Peyer's patch (tissue), 4 donors: ENCODE data around the gene USF1.

Experiments used
- POLR2A ChIP-seq, 2 donors: fragments of 450-650 bp; IDR thresholded peaks; one replicate each; pipeline ENCODE4 v1.5.1; 2017; ENCODE audit warnings: antibody characterized with exemption in 2 of 2, mild to moderate bottlenecking in 2 of 2, moderate library complexity in 2 of 2
- TF ChIP-seq, protein P1 (sequence below), 6 experiments: fragments of 450-650 bp in 4 of 6; fragments of 200-600 bp in 2 of 6; sonication (generic) in 1 of 6; IDR thresholded peaks; one replicate each; pipeline ENCODE4 v1.5.1; 2017 to 2019; ENCODE audit warnings: antibody characterized with exemption in 6 of 6, mild to moderate bottlenecking in 3 of 6, moderate library complexity in 1 of 6

DNA sequence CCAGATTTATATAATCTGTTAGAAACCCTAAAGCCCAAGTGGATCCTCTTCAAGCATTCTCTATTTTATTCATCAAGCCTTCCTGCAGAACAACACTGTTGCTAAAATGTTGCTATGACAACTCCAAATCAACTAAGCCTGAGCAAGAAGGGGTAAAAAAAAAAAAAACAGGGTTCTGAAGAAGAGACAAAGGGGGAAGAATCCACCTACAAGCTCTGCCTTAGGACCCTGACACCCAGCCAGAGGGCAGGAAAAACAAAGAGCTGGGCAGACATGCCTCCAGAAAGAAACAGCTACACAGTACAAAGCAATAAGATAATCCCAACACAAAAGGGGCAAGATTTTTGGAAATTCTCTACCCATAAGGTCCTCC is 1.3 kb downstream of the USF1 start:
- TF ChIP-seq POLR2A (IDR thresholded peaks at IDR 0.05), result no peak
- TF ChIP-seq, protein P1, sequence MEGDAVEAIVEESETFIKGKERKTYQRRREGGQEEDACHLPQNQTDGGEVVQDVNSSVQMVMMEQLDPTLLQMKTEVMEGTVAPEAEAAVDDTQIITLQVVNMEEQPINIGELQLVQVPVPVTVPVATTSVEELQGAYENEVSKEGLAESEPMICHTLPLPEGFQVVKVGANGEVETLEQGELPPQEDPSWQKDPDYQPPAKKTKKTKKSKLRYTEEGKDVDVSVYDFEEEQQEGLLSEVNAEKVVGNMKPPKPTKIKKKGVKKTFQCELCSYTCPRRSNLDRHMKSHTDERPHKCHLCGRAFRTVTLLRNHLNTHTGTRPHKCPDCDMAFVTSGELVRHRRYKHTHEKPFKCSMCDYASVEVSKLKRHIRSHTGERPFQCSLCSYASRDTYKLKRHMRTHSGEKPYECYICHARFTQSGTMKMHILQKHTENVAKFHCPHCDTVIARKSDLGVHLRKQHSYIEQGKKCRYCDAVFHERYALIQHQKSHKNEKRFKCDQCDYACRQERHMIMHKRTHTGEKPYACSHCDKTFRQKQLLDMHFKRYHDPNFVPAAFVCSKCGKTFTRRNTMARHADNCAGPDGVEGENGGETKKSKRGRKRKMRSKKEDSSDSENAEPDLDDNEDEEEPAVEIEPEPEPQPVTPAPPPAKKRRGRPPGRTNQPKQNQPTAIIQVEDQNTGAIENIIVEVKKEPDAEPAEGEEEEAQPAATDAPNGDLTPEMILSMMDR (IDR thresholded peaks at IDR 0.05), result no peak
